ENCODE results near the gene SIRPB2. TPM values are rescaled to one million over a fixed set of nuclear protein-coding genes. Genes with fewer than 3 reads are reported as not detected.

Gene SIRPB2
- total RNA-seq: not detected

DNA sequence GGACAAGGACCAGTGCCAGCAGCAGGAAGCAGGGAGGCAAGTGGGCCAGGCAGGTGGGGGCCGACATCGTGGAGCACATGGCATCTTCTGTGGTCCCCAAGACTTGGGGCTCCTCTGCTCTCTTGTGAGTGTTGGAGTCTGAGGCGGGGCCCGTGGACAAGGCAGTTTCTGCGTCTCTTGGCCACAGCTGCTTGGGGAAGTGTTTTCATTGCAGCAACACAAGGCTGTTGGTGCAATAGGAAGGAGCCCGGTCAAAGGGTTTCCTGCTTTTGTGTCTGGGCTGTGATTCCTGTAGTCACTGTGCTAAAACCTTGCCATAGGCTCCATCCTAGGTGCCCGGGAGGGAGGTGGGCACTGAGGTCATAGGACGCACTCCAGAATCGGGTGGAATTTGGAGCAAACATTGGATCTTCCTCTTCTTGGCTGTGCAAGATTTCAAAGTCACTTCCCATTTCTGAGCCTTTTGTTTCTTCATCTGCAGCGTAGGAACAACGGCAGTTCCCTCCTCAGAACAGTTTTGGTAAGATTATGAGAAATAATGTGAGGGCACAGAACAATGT is at the start of gene SIRPB2:
Gene SIRPB2, minus strand, starts transcription at position 140 of the 560 bp plus-strand sequence. Its CDS starts 61 bp downstream, at position 79.
- ChIA-PET POLR2A (no interaction called here), CTCF (interaction anchor here (0.6 to 2.7 kb wide), 4 partner anchors 12 to 592 kb away, joined by 3 to 6 read pairs (median 3); no protein-coding TSS in a partner anchor)
- H3K36me3 Mint-ChIP-seq (ENCODE audit: low read depth): no peaks in the 10 kb centered on the region
- H3K27ac Mint-ChIP-seq: no peak within 1 kb of the TSS
- peaks cover 42% of the 10 kb centered on the region for H3K27me3 Mint-ChIP-seq
- no peak within 1 kb of the TSS for H3K4me3 Mint-ChIP-seq
- peaks cover 23% of the 10 kb centered on the region for H3K4me1 Mint-ChIP-seq
- H3K9me3 Mint-ChIP-seq: peaks cover 4% of the 10 kb centered on the region
- no peak for DNase-seq

- no peak for DNase-seq
- Mint-ChIP-seq H3K4me1 (peaks cover 9% of the 10 kb centered on the region), H3K9me3 (peaks cover under 1% of the 10 kb centered on the region), H3K27ac (no peak overlapping the region), H3K36me3 (ENCODE audit: low read depth) (no peaks in the 10 kb centered on the region), H3K27me3 (peaks cover 11% of the 10 kb centered on the region), H3K4me3 (no peak overlapping the region)
- ChIA-PET CTCF (no interaction called here), POLR2A (no interaction called here)
These were observed 48.7 kb upstream of the SIRPB2 start for GRCh38 chr20:1539816-1540419.

DNA sequence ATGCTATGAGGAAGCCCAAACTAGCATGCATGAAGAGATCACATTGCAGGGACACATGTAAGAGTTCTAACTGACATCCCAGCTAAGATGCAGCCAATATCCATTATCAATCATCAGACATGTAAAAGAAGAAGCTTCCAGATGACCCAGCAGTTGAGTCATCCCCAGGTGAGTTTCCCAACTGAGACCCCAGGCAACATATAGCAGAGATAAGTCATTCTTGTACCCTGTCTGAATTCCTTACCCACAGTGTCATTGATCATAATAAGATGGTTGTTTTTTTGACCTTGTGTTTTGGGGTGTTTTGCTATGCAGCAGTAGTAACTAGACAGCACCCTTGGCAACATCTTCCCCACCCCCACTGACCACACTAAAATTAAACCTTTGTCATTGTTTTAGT is 47.4 kb upstream of the SIRPB2 start:
- peaks cover 4% of the 10 kb centered on the region for H3K27me3 Mint-ChIP-seq
- no peaks in the 10 kb centered on the region for H3K36me3 Mint-ChIP-seq (ENCODE audit: low read depth)
- H3K27ac Mint-ChIP-seq: no peak overlapping the region
- DNase-seq: no peak
- CTCF ChIA-PET: interaction anchor here (1.3 kb wide), 1 partner anchor 238 kb away, joined by 3 read pairs; no protein-coding TSS in a partner anchor
- no peak overlapping the region for H3K4me3 Mint-ChIP-seq
- H3K4me1 Mint-ChIP-seq: peaks cover 9% of the 10 kb centered on the region
- POLR2A ChIA-PET: no interaction called here
- no peaks in the 10 kb centered on the region for H3K9me3 Mint-ChIP-seq

DNA sequence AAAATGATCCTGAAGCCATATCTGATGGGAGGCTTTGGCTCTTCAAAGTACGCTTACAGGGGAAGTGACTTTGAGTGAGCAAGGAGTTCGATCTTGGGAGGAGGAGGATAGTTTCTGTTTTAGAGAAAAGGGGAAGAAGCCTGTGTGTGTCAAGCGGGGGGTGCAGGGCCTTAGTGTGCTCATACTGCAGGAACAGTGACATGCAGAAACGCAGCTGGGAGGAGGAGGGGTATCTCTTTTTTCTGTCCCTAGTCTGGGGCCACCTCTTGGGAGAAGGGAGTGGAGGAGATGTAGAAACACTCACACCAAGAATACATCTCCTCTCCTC is 46.5 kb upstream of the SIRPB2 start:
- no peak overlapping the region for H3K27ac Mint-ChIP-seq
- CTCF ChIA-PET: interaction anchor here (1.3 kb wide), 1 partner anchor 239 kb away, joined by 3 read pairs; no protein-coding TSS in a partner anchor

GRCh38 chr20:1536893-1537730 is 45.9 kb upstream of the SIRPB2 start:
- ChIA-PET CTCF (no interaction called here), POLR2A (no interaction called here)
- Mint-ChIP-seq H3K36me3 (ENCODE audit: low read depth) (no peaks in the 10 kb centered on the region), H3K4me1 (peaks cover 9% of the 10 kb centered on the region), H3K27ac (no peak overlapping the region), H3K4me3 (no peak overlapping the region), H3K9me3 (no peaks in the 10 kb centered on the region), H3K27me3 (no peaks in the 10 kb centered on the region)
- DNase-seq: no peak

More for the DNA sequence above, 46.5 kb upstream of the SIRPB2 start:
- H3K4me3 Mint-ChIP-seq: no peak overlapping the region
- POLR2A ChIA-PET: no interaction called here
- peaks cover 9% of the 10 kb centered on the region for H3K4me1 Mint-ChIP-seq
- no peaks in the 10 kb centered on the region for H3K27me3 Mint-ChIP-seq
- no peaks in the 10 kb centered on the region for H3K36me3 Mint-ChIP-seq (ENCODE audit: low read depth)
- H3K9me3 Mint-ChIP-seq: no peaks in the 10 kb centered on the region
- DNase-seq: no peak

DNA sequence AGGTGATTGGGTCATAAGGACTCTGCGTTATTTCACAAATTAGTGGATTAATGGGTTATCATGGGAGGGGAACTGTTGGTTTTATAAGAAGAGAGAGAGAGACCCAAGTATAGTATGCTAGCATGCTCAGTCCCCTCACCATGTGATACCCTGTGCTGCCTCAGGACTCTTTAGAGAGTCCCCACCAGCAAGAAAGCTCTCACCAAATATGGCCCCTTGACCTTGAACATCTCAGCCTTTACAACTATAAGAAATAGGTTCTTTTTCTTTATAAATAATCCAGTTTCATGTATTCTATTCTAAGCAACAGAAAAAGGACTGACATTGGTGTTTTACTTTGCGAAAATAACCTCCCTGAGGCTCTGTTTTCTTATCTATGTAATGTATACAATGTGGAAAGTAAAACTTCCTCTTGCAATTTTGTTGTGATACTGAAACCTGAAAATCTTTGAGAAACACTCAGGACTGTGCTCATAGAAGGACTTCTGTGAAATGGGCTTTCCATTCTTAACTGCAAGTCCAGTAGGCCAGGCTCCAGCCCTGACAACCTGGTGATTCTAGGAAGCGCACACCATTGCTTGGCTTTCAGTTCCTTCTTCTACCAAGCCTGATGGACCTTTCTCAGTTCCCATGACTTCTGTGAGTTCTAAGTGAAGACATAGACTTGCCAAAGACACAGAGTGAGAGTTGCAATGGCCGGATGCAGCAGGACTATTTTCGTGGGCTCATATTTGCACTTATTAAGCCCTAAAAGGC is 44.4 kb upstream of the SIRPB2 start:
- CTCF ChIA-PET: no interaction called here
- peaks cover 9% of the 10 kb centered on the region for H3K4me1 Mint-ChIP-seq
- POLR2A ChIA-PET: no interaction called here
- H3K4me3 Mint-ChIP-seq: no peak overlapping the region
- no peak for DNase-seq
- H3K9me3 Mint-ChIP-seq: no peaks in the 10 kb centered on the region
- H3K27ac Mint-ChIP-seq: no peak overlapping the region
- no peaks in the 10 kb centered on the region for H3K36me3 Mint-ChIP-seq (ENCODE audit: low read depth)
- H3K27me3 Mint-ChIP-seq: peaks cover 3% of the 10 kb centered on the region

DNA sequence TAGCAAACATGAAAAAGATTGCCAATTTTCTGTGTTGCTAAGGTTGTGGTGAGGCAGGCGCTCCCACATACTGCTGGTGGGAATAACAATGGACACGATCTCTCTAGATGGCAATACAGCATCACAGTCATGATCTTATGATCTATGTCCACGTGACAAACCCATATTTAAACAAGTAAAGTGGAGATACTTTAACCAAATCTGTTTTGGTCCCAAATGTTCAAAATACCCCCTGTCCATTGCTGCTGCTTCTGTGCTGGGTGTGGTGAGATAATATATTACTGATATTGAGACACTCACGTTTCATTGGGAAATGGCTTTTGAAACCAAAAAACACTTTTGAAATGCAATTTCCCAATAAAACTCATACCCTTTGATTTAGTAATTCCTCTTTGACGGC is 43.3 kb upstream of the SIRPB2 start:
- no peaks in the 10 kb centered on the region for H3K9me3 Mint-ChIP-seq
- H3K4me1 Mint-ChIP-seq: peaks cover 9% of the 10 kb centered on the region
- no peak overlapping the region for H3K4me3 Mint-ChIP-seq
- CTCF ChIA-PET: no interaction called here
- no peak overlapping the region for H3K27ac Mint-ChIP-seq
- POLR2A ChIA-PET: no interaction called here
- DNase-seq: no peak
- H3K36me3 Mint-ChIP-seq (ENCODE audit: low read depth): no peaks in the 10 kb centered on the region
- H3K27me3 Mint-ChIP-seq: peaks cover 3% of the 10 kb centered on the region

GRCh38 chr20:1533059-1533458 is 41.8 kb upstream of the SIRPB2 start:
- ChIA-PET CTCF (no interaction called here), POLR2A (no interaction called here)
- H3K9me3 Mint-ChIP-seq: no peaks in the 10 kb centered on the region
- no peak overlapping the region for H3K27ac Mint-ChIP-seq
- peaks cover 9% of the 10 kb centered on the region for H3K27me3 Mint-ChIP-seq
- peak; percentile 22 for DNase-seq
- no peak overlapping the region for H3K4me3 Mint-ChIP-seq
- H3K4me1 Mint-ChIP-seq: peaks cover 6% of the 10 kb centered on the region
- no peaks in the 10 kb centered on the region for H3K36me3 Mint-ChIP-seq (ENCODE audit: low read depth)

DNA sequence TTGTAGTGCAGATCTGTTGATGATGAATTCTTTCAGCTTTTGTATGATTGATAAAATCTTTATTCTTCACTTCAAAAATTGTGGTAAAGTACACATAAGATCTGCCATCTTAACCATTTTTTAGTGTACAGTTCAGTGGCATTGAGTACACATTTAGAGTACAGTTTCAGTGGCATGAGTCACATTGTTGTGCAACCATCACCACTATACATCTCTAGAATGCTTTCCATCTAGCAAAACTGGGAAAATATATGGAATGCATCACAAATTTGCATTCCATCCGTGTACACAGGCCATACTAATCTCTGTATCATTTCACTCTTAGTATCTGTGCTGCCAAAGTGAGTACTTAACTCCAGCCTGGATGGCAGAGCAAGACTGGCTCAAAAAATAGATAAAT is 37.6 kb upstream of the SIRPB2 start:
- Mint-ChIP-seq H3K36me3 (ENCODE audit: low read depth) (no peaks in the 10 kb centered on the region), H3K27ac (no peak overlapping the region), H3K4me3 (no peak overlapping the region), H3K4me1 (peaks cover 3% of the 10 kb centered on the region), H3K27me3 (peaks cover 14% of the 10 kb centered on the region), H3K9me3 (no peaks in the 10 kb centered on the region)
- ChIA-PET CTCF (interaction anchor here (1.4 kb wide), 1 partner anchor 20 kb away, joined by 3 read pairs; no protein-coding TSS in a partner anchor), POLR2A (no interaction called here)
- no peak for DNase-seq

- Mint-ChIP-seq H3K27me3 (peaks cover 14% of the 10 kb centered on the region), H3K36me3 (ENCODE audit: low read depth) (no peaks in the 10 kb centered on the region), H3K4me1 (peaks cover 3% of the 10 kb centered on the region), H3K9me3 (no peaks in the 10 kb centered on the region), H3K27ac (no peak overlapping the region), H3K4me3 (no peak overlapping the region)
- POLR2A ChIA-PET: no interaction called here
- CTCF ChIA-PET: interaction anchor here (1.2 to 1.4 kb wide), 2 partner anchors 19 to 249 kb away, joined by 3 read pairs; no protein-coding TSS in a partner anchor
- DNase-seq: no peak
These were observed 36.7 kb upstream of the SIRPB2 start for GRCh38 chr20:1527923-1528322.

- H3K27ac Mint-ChIP-seq: no peak overlapping the region
- ChIA-PET CTCF (no interaction called here), POLR2A (no interaction called here)
- H3K27me3 Mint-ChIP-seq: peaks cover 20% of the 10 kb centered on the region
- H3K9me3 Mint-ChIP-seq: no peaks in the 10 kb centered on the region
- no peaks in the 10 kb centered on the region for H3K36me3 Mint-ChIP-seq (ENCODE audit: low read depth)
- peaks cover 3% of the 10 kb centered on the region for H3K4me1 Mint-ChIP-seq
- no peak overlapping the region for H3K4me3 Mint-ChIP-seq
- no peak for DNase-seq
These were observed 35.7 kb upstream of the SIRPB2 start for GRCh38 chr20:1526896-1527295.

- CTCF ChIA-PET: interaction anchor here (0.6 kb wide), 1 partner anchor 1609 kb away, joined by 4 read pairs; no protein-coding TSS in a partner anchor
These were observed 35.1 kb upstream of the SIRPB2 start for GRCh38 chr20:1526310-1526709.

DNA sequence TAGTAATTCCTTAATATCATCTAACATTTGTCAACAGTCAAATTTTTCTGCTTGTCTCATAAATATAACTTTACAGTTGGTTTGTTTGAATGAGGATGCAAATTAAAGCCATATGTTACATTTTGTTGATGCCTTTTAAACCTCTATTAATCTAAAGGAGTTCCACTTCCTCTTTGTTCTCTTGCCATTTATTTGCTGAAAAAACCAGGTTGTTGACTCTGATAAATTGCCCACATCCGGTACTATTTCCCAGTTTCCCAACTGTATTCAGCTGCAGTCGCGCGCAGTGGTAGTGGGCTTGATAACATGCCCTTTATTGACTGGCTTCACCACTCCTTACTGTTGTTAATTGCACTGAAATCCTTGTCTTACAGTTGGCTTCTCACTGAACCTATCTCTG is 32.8 kb upstream of the SIRPB2 start:
- H3K27me3 Mint-ChIP-seq: peaks cover 21% of the 10 kb centered on the region
- CTCF ChIA-PET: no interaction called here
- H3K4me3 Mint-ChIP-seq: no peak overlapping the region
- DNase-seq: no peak
- H3K36me3 Mint-ChIP-seq (ENCODE audit: low read depth): no peaks in the 10 kb centered on the region
- H3K9me3 Mint-ChIP-seq: no peaks in the 10 kb centered on the region
- POLR2A ChIA-PET: no interaction called here
- H3K27ac Mint-ChIP-seq: no peak overlapping the region
- H3K4me1 Mint-ChIP-seq: peaks cover 3% of the 10 kb centered on the region

More at GRCh38 chr20:1526310-1526709, 35.1 kb upstream of the SIRPB2 start:
- H3K9me3 Mint-ChIP-seq: no peaks in the 10 kb centered on the region
- no peaks in the 10 kb centered on the region for H3K36me3 Mint-ChIP-seq (ENCODE audit: low read depth)
- H3K27me3 Mint-ChIP-seq: peaks cover 17% of the 10 kb centered on the region
- POLR2A ChIA-PET: no interaction called here
- peaks cover 3% of the 10 kb centered on the region for H3K4me1 Mint-ChIP-seq
- DNase-seq: no peak
- no peak overlapping the region for H3K27ac Mint-ChIP-seq
- no peak overlapping the region for H3K4me3 Mint-ChIP-seq

All from activated CD4-positive, alpha-beta T cell treated with anti-CD3 and anti-CD28 coated beads, Interleukin-2, amount 10 ng/mL, durations not matched to agents 7 days and 5 days (primary cell).